ENCODE results near the gene TPX2.

DNA sequence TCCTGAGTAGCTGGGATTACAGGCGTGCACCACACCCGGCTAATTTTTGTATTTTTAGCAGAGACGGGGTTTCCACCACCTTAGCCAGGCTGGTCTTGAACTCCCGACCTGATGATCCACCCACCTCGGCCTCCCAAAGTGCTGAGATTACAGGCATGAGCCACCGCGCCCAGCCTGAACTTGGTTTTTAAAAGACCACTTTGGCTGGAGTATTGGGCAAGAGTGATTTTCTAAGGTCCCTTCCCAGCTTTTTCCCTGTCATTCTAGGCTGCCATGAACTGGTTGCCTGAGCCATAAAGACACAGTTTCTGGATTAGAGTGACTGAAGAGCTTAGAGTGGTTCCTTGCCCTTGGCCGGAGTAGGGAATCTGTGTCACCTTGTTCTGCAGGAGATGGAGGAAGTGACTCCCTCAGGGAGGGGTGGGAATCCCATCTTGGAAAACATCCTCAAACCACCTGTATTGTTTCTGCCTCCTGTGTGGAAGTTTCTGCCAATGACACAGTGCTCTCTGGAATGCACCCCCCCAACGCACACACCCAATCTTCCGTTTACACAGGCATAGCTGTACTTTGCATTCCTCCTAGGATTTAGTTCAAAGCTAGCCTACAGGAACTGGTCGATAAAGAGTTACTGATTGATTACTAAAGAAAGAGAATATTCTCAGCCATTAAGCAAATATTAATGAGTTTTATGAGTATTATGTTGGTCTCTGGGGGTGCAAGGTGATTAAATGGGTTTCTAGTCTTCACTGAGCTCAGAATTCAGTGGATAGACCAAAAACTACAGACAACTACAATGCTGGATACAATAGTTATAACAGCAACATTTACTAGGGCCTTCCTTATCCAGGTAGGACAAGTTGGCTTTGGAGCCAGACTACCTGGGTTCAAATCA lies 34.6 kb upstream of the TPX2 start:
- no peak for TF ChIP-seq POLR2A (IDR thresholded peaks at IDR 0.05; ENCODE audit: low read length)
- TF ChIP-seq, protein P1, sequence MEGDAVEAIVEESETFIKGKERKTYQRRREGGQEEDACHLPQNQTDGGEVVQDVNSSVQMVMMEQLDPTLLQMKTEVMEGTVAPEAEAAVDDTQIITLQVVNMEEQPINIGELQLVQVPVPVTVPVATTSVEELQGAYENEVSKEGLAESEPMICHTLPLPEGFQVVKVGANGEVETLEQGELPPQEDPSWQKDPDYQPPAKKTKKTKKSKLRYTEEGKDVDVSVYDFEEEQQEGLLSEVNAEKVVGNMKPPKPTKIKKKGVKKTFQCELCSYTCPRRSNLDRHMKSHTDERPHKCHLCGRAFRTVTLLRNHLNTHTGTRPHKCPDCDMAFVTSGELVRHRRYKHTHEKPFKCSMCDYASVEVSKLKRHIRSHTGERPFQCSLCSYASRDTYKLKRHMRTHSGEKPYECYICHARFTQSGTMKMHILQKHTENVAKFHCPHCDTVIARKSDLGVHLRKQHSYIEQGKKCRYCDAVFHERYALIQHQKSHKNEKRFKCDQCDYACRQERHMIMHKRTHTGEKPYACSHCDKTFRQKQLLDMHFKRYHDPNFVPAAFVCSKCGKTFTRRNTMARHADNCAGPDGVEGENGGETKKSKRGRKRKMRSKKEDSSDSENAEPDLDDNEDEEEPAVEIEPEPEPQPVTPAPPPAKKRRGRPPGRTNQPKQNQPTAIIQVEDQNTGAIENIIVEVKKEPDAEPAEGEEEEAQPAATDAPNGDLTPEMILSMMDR (IDR thresholded peaks at IDR 0.05), result no peak
- TF ChIP-seq EHMT2 (IDR thresholded peaks at IDR 0.05; ENCODE audit: low read depth), result no peak
- TF ChIP-seq REST (IDR thresholded peaks at IDR 0.05), result no peak
- TF ChIP-seq MYC (IDR thresholded peaks at IDR 0.05; ENCODE audit: borderline replicate concordance, low read length), result no peak
- peak; percentile 42 to 52 for TF ChIP-seq CEBPB (IDR thresholded peaks at IDR 0.05)
- peak; percentile 16 to 36; a peak in 2 of 5 replicates for TF ChIP-seq RAD21 (conservative IDR thresholded peaks at IDR 0.05 in 1 of 2, IDR thresholded peaks at IDR 0.05 in 1 of 2)
- TF ChIP-seq RCOR1 (IDR thresholded peaks at IDR 0.05; ENCODE audit: low read depth, low read length), result no peak
- peak; percentile 75 for TF ChIP-seq EHF (CRISPR knock-in tag; IDR thresholded peaks at IDR 0.05)
- no peak for TF ChIP-seq RFX5 (IDR thresholded peaks at IDR 0.05)
